K562 (cell line): ENCODE data around the gene WDR19. TPM values are rescaled to one million over a fixed set of nuclear protein-coding genes. Genes with fewer than 3 reads are reported as not detected.

Experiments
- ATAC-seq: fragments of 200-7000 bp; cut with Tn5 transposase; 3 replicates; pipeline ENCODE4 v1.9.1; 2020; ENCODE audit warnings: moderate library complexity
- BruUV-seq: library from RNA; stranded (reverse); fragments of 400-500 nt; replicated peaks from 2 replicates; lab custom pipeline; 2021; lab: Mats Ljungman, UMichigan
- CTCF ChIA-PET: fragments of 300-600 bp; formaldehyde crosslinking; extraction: SDS; loops from one replicate; lab custom pipeline; 2021; ENCODE audit warnings: low intra/inter-chr PET ratio; lab: Yijun Ruan, JAX
- POLR2A ChIA-PET: fragments of 300-600, 350-650 bp; sonication (Branson Sonifier 250); formaldehyde crosslinking; extraction: SDS; loops from one replicate; lab custom pipeline; 2021; ENCODE audit warnings: antibody characterized with exemption, inconsistent platforms; lab: Yijun Ruan, JAX
- DNase-seq, 4 experiments: peaks; one replicate each; pipeline versions ENCODE4 v3.0.0 to v3.0.0-alpha.2; 2011 to 2018; ENCODE audit warnings: low spot score in 3 of 4, mixed read lengths in 3 of 4; ENCODE audit errors: extremely low read depth in 1 of 4
- FAIRE-seq: peaks from 2 replicates; lab custom pipeline; 2011; peaks lifted over from hg19 to GRCh38; lab: Jason Lieb, UNC
- H2AFZ ChIP-seq: 2 replicates; pipeline ENCODE4 v1.6.0; 2011; ENCODE audit warnings: low read depth, low read length, control low read depth, inconsistent platforms
- H3K27ac ChIP-seq: fragments of 200-600 bp; 3 replicates; pipeline ENCODE4 v1.8.0; 2011; ENCODE audit warnings: low read depth, mild to moderate bottlenecking, control low read depth, inconsistent platforms, low read length, moderate library complexity, mixed read lengths; ENCODE audit errors: extremely low read depth
- H3K27me3 ChIP-seq, 2 experiments: fragments of 300-600 bp in 1 of 2; 2 replicates in 1 of 2; 3 replicates in 1 of 2; pipeline versions ENCODE4 v1.6.0 to v1.8.0; 2011; ENCODE audit warnings: inconsistent platforms in 2 of 2, low read length in 2 of 2, mild to moderate bottlenecking in 1 of 2, mixed read lengths in 1 of 2, moderate library complexity in 1 of 2; ENCODE audit not compliant: control insufficient read depth in 2 of 2, insufficient read depth in 2 of 2
- H3K36me3 ChIP-seq: fragments of 300-600 bp; 3 replicates; pipeline ENCODE4 v1.8.0; 2011; ENCODE audit warnings: mild to moderate bottlenecking, low read length, inconsistent platforms; ENCODE audit not compliant: control insufficient read depth, insufficient read depth
- H3K4me1 ChIP-seq, 2 experiments: fragments of 200-600 bp in 1 of 2; replicated peaks in 1 of 2; 2 replicates in 1 of 2; 3 replicates in 1 of 2; pipeline versions ENCODE4 v1.5.1 to v1.8.0; 2011; ENCODE audit warnings: inconsistent platforms in 2 of 2, low read length in 2 of 2, mild to moderate bottlenecking in 1 of 2, mixed read lengths in 1 of 2, moderate library complexity in 1 of 2; ENCODE audit not compliant: control insufficient read depth in 2 of 2, insufficient read depth in 2 of 2
- H3K4me2 ChIP-seq: 2 replicates; pipeline ENCODE4 v1.6.1; 2011; ENCODE audit warnings: low read length, control low read depth, inconsistent platforms, mixed read lengths; ENCODE audit not compliant: insufficient read depth
- H3K4me3 ChIP-seq: fragments of 200-600 bp; sonication (generic), shearing (Covaris generic); 2 replicates; pipeline ENCODE4 v1.5.1; 2016; ENCODE audit warnings: control low read depth, inconsistent platforms
- H3K79me2 ChIP-seq: fragments of 200-600 bp; 3 replicates; pipeline ENCODE4 v1.8.0; 2011; ENCODE audit warnings: low read length, inconsistent platforms; ENCODE audit not compliant: control insufficient read depth, insufficient read depth
- H3K9ac ChIP-seq, 2 experiments: 2 replicates each; pipeline versions ENCODE4 v1.6.0 to v1.6.1; 2011; ENCODE audit warnings: low read depth in 2 of 2, low read length in 2 of 2, control low read depth in 1 of 2, inconsistent platforms in 1 of 2, mild to moderate bottlenecking in 1 of 2, mixed read lengths in 1 of 2; ENCODE audit not compliant: insufficient read depth in 1 of 2
- H3K9me1 ChIP-seq: one replicate; pipeline ENCODE4 v1.6.0; 2011; ENCODE audit warnings: inconsistent platforms, mild to moderate bottlenecking, low read length, moderate library complexity; ENCODE audit not compliant: control insufficient read depth, insufficient read depth
- H3K9me3 ChIP-seq: replicated peaks from 2 replicates; pipeline ENCODE4 v1.5.1; 2011; ENCODE audit warnings: low read depth, low read length, inconsistent platforms; ENCODE audit not compliant: control insufficient read depth, insufficient read depth
- H4K20me1 ChIP-seq: replicated peaks from 2 replicates; pipeline ENCODE4 v1.6.1; 2011; ENCODE audit warnings: low read length, inconsistent platforms, mixed read lengths; ENCODE audit not compliant: control insufficient read depth, insufficient read depth
- SAFB2 ChIP-seq: fragments of 200-400 bp; formaldehyde crosslinking; IDR thresholded peaks from 2 replicates; pipeline ENCODE4 v1.6.1; 2018; ENCODE audit warnings: borderline replicate concordance, low read length, low read depth, moderate library complexity; ENCODE audit not compliant: severe bottlenecking
- TBL1XR1 ChIP-seq, 2 experiments: IDR thresholded peaks; 2 replicates each; pipeline ENCODE4 v1.6.1; 2012; ENCODE audit warnings: improper control_type of control experiment in 2 of 2, low read length in 2 of 2, mild to moderate bottlenecking in 1 of 2
- ZBTB33 ChIP-seq: sonication (generic); formaldehyde crosslinking; IDR thresholded peaks from 2 replicates; pipeline ENCODE4 v1.8.1; 2023; ENCODE audit warnings: mild to moderate bottlenecking, missing genetic modification reagents
- ZFP30 ChIP-seq: fragments of 250-450 bp; sonication (Bioruptor Pico); IDR thresholded peaks from 2 replicates; pipeline ENCODE4 v1.8.0; 2022; ENCODE audit warnings: moderate library complexity, mild to moderate bottlenecking, inconsistent platforms, borderline replicate concordance
- ZNF354B ChIP-seq: fragments of 250-450 bp; sonication (Bioruptor Pico); IDR thresholded peaks from 2 replicates; pipeline ENCODE4 v1.4.0; 2020
- ZNF830 ChIP-seq: fragments of 250-450 bp; sonication (Bioruptor Pico); IDR thresholded peaks from 2 replicates; pipeline ENCODE4 v1.5.0; 2021; ENCODE audit warnings: mild to moderate bottlenecking
- WGBS: fragments of 100-300 bp; shearing (Covaris generic); methylation state at CpG from one replicate; pipeline ENCODE4 v1.1.6; 2016; ENCODE audit warnings: low coverage, mixed read lengths; ENCODE audit not compliant: insufficient coverage; ENCODE audit errors: missing lambda C conversion rate; 5-methylcytosine and 5-hydroxymethylcytosine counted together
- in situ Hi-C: fragments of 300-500 bp; cut with MboI; formaldehyde crosslinking; loops from 4 replicates; pipeline ENCODE4 v1.15.0; 2018; ENCODE audit warnings: inconsistent platforms, mixed read lengths
- intact Hi-C: fragments of 100-400 bp; cut with micrococcal nuclease; formaldehyde crosslinking; loops from 2 replicates; pipeline ENCODE4 v1.14.2; 2022
- polyA plus RNA-seq, 8 experiments: library from polyadenylated mRNA; depleted of rRNA in 4 of 8; stranded (reverse) in 5 of 8; unstranded in 3 of 8; fragments of >200 nt; fragmentation: Nextera tagmentation in 2 of 8; fragmentation: Illumina TruSeq in 1 of 8; extraction: Ambion mirVana in 2 of 8; extraction: Trizol in 1 of 8; gene quantifications; 2 replicates each; pipeline versions ENCODE4 v1.2.1 to v1.2.3, GENCODE V29; 2011 to 2014; ENCODE audit warnings: inconsistent platforms in 1 of 8, missing spikeins in 1 of 8
- total RNA-seq, 7 experiments: library from RNA; depleted of rRNA in 6 of 7; stranded (reverse); fragments of >200 nt in 6 of 7; fragmentation: Illumina TruSeq in 2 of 7; extraction: Trizol in 2 of 7; gene quantifications; 2 replicates each; pipeline versions ENCODE4 v1.2.1 to v1.2.3, GENCODE V29; 2011 to 2021; ENCODE audit warnings: low replicate concordance in 1 of 7

WDR19 gene
- total and polyA plus RNA-seq, 9 of the 15 experiments (the other 6 are each of a cell fraction or from before 2014, with no cell fraction given), result 6.8 to 37.6 (median 11.2) TPM

- TF ChIP-seq ZBTB33 (no peak), TBL1XR1 (IDR thresholded peaks at IDR 0.05; ENCODE audit: low read length in 2 of 2) (no peak), SAFB2 (no peak), ZNF830 (no peak)
Observed at GRCh38 chr4:39256436-39256835, 74.1 kb downstream of the WDR19 start (continued).

GRCh38 chr4:39259571-39260330, 77.4 kb downstream of the WDR19 start:
- Histone ChIP-seq H3K4me3 (no peak overlapping the region), H2AFZ (no peak overlapping the region), H3K27ac (no peak overlapping the region), H4K20me1 (no peaks in the 10 kb centered on the region), H3K4me2 (no peak overlapping the region), H3K4me1 (no peaks in the 10 kb centered on the region), H3K36me3 (no peaks in the 10 kb centered on the region), H3K27me3 (no peaks in the 10 kb centered on the region), H3K79me2 (no peaks in the 10 kb centered on the region), H3K9me1 (no peaks in the 10 kb centered on the region), H3K9ac (no peak overlapping the region), H3K9me3 (no peaks in the 10 kb centered on the region)
- ChIA-PET CTCF (no interaction called here), POLR2A (no interaction called here)
- no peak for TF ChIP-seq ZFP30 (CRISPR knock-in tag)
- no peak for TF ChIP-seq ZNF354B (CRISPR knock-in tag)
- DNase-seq, result no peak
- 68% methylated on average over 4 of the region's 4 CpGs for WGBS
- no peak for ATAC-seq
- FAIRE-seq, result no peak
- BruUV-seq, result no TSS peak
- intact Hi-C loops, result no loop called here
- in situ Hi-C loops, result no loop called here
